GM19467 (cell line): ENCODE results near the gene SLC46A2.

ENCODE experiments used
- ATAC-seq: cut with Tn5 transposase; IDR thresholded peaks from one replicate; pipeline ENCODE4 v1.9.1; 2021; ENCODE audit warnings: mild to moderate bottlenecking, moderate library complexity; ENCODE audit not compliant: unreplicated experiment

SLC46A2 gene

GRCh38 chr9:112860451-112860850, 30.2 kb downstream of the SLC46A2 start:
- ATAC-seq: no peak

GRCh38 chr9:112858625-112859147, 32.0 kb downstream of the SLC46A2 start:
- ATAC-seq: no peak

GRCh38 chr9:112858005-112858404, 32.7 kb downstream of the SLC46A2 start:
- ATAC-seq: no peak

- no peak for ATAC-seq
These were observed 33.8 kb downstream of the SLC46A2 start for GRCh38 chr9:112856843-112857242.

- no peak for ATAC-seq
These were observed 34.5 kb downstream of the SLC46A2 start for GRCh38 chr9:112856200-112856599.

GRCh38 chr9:112854657-112855056, 36.0 kb downstream of the SLC46A2 start:
- ATAC-seq: no peak

GRCh38 chr9:112853882-112854585, 36.6 kb downstream of the SLC46A2 start:
- ATAC-seq: no peak

- no peak for ATAC-seq
These were observed 37.8 kb downstream of the SLC46A2 start for GRCh38 chr9:112852741-112853504.

- no peak for ATAC-seq
These were observed 39.8 kb downstream of the SLC46A2 start for GRCh38 chr9:112850840-112851239.

GRCh38 chr9:112849363-112849922, 41.2 kb downstream of the SLC46A2 start:
- ATAC-seq: no peak

- ATAC-seq: no peak
These were observed 42.1 kb downstream of the SLC46A2 start for GRCh38 chr9:112848316-112849151.

- no peak for ATAC-seq
These were observed 43.9 kb downstream of the SLC46A2 start for GRCh38 chr9:112846528-112847488.

- ATAC-seq: peak; percentile 87
These were observed 45.7 kb downstream of the SLC46A2 start for GRCh38 chr9:112844771-112845542.

- no peak for ATAC-seq
These were observed 48.1 kb downstream of the SLC46A2 start for GRCh38 chr9:112842555-112842954.

- no peak for ATAC-seq
These were observed 49.4 kb downstream of the SLC46A2 start for GRCh38 chr9:112841261-112841660.

GRCh38 chr9:112839331-112839730, 51.3 kb downstream of the SLC46A2 start:
- no peak for ATAC-seq

GRCh38 chr9:112838342-112838741, 52.3 kb downstream of the SLC46A2 start:
- no peak for ATAC-seq

GRCh38 chr9:112836394-112836793, 54.3 kb downstream of the SLC46A2 start:
- no peak for ATAC-seq

GRCh38 chr9:112833081-112833480, 57.6 kb downstream of the SLC46A2 start:
- ATAC-seq: no peak
